CD4-positive, alpha-beta T cell treated with Interleukin-12 subunit alpha and Interleukin-12 subunit beta, for 1 hour (primary cell): ENCODE measurements around the gene CYP2D6.

Source experiments
- DNase-seq: peaks from one replicate; pipeline ENCODE4 v3.0.0-alpha.2; 2020

Gene CYP2D6

DNA sequence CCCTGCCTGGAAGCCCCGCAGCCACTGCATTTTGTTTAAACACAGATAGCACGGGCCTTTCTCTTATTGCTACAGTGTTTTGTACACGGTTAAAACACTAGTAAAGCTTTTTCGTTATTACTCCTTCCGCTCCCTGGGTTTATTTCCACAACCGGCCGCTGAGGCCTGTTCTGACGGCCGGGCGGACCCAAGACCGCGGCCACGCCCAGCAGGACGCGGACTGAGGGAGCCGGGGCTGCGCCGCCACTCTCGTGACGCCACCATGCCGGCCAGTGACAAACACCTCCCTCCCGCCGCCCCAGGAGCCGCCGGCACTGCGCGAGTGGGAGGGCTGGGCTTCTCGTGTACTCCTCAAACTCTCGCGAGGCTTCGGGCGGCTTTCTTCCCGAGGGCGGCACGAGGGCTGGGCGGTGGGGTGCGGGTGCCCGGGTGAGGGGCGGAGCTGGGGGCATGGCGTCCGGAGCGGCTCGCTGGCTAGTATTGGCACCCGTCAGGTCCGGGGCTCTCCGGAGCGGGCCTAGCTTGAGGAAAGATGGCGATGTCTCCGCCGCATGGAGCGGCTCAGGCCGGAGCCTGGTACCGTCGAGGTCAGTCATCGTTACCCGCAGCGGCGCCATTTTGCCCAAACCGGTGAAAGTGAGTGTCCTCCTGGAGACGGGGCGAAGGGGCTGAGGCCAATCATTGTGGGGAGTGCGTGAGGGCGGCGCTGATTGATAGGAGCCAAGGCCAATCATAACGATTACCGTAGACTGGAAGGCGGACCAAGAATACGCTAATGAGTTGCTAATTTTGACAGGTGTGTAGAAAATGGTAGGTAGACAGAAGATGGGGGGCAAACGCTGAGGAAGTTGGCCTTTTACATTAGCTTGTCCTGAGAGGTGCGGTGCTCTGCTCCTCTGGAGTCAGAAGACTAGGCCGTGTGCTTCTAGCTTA, 51.0 kb downstream of the CYP2D6 start, which contains the start of gene SMDT1:
Gene SMDT1, plus strand, starts transcription at position 382 of the 933 bp plus-strand sequence. Its CDS starts 69 bp downstream, at position 451.
- DNase-seq: peak; percentile 98

DNA sequence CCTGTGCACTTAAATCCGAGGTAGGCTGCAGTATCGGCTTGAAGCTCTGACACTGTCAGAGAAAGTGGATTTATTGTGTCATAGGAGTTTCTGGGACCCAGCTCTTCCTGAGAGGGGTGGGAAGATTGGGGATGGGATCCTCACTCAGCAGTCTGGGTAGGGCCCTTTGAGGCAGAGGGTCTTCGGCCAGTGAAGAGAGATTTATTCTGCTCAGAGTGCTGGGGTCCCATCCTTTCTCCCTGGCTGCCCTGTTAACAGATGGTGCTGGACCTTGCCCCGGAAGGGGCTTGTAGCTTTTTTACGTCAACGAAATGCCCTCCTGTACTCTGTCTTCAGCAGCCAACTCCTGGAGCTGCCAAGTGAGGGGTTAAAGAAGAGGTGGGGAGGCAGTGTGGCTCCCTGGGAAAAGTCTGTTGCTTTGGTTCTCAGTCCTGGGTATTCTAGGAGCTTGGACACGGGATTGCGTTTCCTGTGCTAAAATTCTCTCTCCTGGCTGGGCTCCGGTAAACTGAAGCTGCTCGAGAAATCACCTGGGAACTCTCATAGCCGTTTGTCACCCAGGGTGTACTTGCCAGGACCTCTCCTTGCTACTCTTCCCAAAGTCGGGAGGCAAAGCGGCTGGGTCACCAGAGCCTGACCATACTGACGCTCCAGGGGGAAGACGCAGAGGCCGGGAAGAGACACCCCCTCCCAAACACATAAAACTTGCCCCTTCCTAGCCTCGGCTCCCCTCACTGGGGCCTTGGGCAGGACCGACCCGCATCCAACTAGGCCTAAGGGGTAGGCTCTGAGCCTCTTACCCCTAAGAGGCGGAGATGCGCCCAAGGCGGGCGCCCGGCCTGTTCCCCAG, 51.9 kb downstream of the CYP2D6 start:
- DNase-seq: no peak

DNA sequence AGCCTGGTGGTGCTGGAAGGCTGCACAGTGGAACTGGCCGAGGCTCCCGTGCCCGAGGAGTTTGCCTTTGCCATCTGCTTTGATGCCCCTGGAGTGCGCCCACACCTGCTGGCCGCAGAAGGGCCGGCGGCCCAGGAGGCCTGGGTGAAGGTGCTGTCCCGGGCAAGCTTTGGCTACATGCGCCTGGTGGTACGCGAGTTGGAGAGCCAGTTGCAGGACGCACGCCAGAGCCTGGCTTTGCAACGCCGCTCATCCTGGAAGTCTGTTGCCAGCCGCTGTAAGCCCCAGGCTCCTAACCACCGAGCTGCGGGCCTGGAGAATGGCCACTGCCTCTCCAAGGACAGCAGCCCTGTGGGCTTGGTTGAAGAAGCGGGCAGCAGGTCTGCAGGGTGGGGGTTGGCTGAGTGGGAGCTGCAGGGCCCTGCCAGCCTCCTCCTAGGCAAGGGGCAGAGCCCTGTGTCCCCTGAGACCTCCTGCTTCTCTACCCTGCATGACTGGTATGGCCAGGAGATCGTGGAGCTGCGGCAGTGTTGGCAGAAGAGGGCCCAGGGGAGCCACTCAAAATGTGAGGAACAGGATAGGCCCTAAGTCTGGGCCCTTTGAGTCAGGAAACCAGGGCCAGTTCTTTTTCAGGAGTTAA, 53.0 kb downstream of the CYP2D6 start:
- DNase-seq: no peak

DNA sequence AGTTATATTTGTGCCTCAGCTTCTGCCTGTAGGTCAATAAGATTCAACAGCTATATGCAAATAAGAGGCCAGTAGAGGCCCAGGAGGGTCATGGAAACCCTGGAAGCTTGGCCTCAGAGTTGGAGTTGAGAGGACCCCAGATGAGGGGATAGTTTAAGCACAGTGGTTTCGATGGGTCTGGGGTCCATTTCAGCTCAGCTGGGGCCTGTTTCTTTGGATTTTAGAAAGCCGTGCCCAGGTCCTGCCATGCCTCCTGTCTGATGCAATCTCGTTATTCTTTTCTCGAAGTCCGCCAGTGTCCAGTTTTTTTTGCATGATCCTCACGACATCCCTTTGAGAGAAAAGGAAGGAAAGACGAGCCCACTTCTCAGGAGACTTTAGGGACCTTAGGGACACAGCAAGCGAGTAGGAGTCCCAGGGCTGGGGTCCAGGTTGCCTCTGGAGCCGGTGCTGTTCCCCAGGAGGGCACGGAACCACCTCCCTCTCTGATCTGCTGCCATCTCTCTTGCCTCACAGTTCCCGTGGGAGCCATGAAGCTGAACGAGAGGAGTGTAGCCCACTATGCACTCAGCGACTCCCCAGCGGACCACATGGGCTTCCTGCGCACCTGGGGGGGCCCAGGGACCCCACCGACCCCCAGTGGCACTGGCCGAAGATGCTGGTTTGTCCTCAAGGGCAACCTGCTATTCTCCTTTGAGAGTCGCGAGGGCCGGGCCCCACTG, 53.7 kb downstream of the CYP2D6 start:
- DNase-seq: no peak
